Smooth muscle cell (in vitro differentiated cells): ENCODE data around the gene DMXL1. TPM values are rescaled to one million over a fixed set of nuclear protein-coding genes. Genes with fewer than 3 reads are reported as not detected.

Experiments used
- DNase-seq: peaks from one replicate; lab custom pipeline; 2025; ENCODE audit not compliant: unreplicated experiment; lab: John Stamatoyannopoulos, UW
- H2AFZ ChIP-seq: fragments of 200-600 bp; sonication (generic); 2 replicates; pipeline ENCODE4 v1.6.0; 2016; ENCODE audit warnings: antibody characterized with exemption, low read depth, mild to moderate bottlenecking
- H3F3A ChIP-seq: fragments of 200-600 bp; sonication (generic); 2 replicates; pipeline ENCODE4 v1.6.0; 2017; ENCODE audit warnings: antibody characterized with exemption, low read depth
- H3K27ac ChIP-seq: fragments of 200-600 bp; sonication (generic); 2 replicates; pipeline ENCODE4 v1.5.1; 2016; ENCODE audit warnings: low read depth, mild to moderate bottlenecking
- H3K27me3 ChIP-seq: fragments of 200-600 bp; sonication (generic); 2 replicates; pipeline ENCODE4 v1.6.1; 2016; ENCODE audit warnings: low read depth, mild to moderate bottlenecking
- H3K36me3 ChIP-seq: fragments of 200-600 bp; sonication (generic); 2 replicates; pipeline ENCODE4 v1.5.1; 2016; ENCODE audit warnings: low read depth
- H3K4me1 ChIP-seq: fragments of 200-600 bp; sonication (generic); 2 replicates; pipeline ENCODE4 v1.5.1; 2016; ENCODE audit warnings: low read depth
- H3K4me2 ChIP-seq: fragments of 200-600 bp; sonication (generic); 2 replicates; pipeline ENCODE4 v1.6.0; 2016; ENCODE audit warnings: mild to moderate bottlenecking
- H3K4me3 ChIP-seq: fragments of 200-600 bp; sonication (generic); 2 replicates; pipeline ENCODE4 v1.5.1; 2016; ENCODE audit warnings: mild to moderate bottlenecking
- H3K79me2 ChIP-seq: fragments of 200-600 bp; sonication (generic); 2 replicates; pipeline ENCODE4 v1.6.0; 2016; ENCODE audit warnings: low read depth, mild to moderate bottlenecking
- H3K9ac ChIP-seq: fragments of 200-600 bp; sonication (generic); 2 replicates; pipeline ENCODE4 v1.6.0; 2016; ENCODE audit warnings: low read depth
- H3K9me3 ChIP-seq: fragments of 200-600 bp; sonication (generic); replicated peaks from 2 replicates; pipeline ENCODE4 v1.5.1; 2016; ENCODE audit warnings: low read depth
- H4K20me1 ChIP-seq: fragments of 200-600 bp; sonication (generic); 2 replicates; pipeline ENCODE4 v1.6.0; 2016; ENCODE audit warnings: low read depth
- CTCF ChIP-seq: fragments of 200-600 bp; sonication (generic); IDR thresholded peaks from 2 replicates; pipeline ENCODE4 v1.5.1; 2017; ENCODE audit warnings: borderline replicate concordance, mild to moderate bottlenecking, antibody characterized with exemption; ENCODE audit not compliant: insufficient read depth, poor library complexity, severe bottlenecking
- WGBS: methylation state at CpG from one replicate; pipeline ENCODE4 v1.1.7; 2016; ENCODE audit warnings: low lambda C conversion rate; 5-methylcytosine and 5-hydroxymethylcytosine counted together
- polyA plus RNA-seq: library from polyadenylated mRNA; unstranded; fragments of >200 nt; fragmentation: Nextera tagmentation; extraction: Ambion mirVana; gene quantifications from 2 replicates; pipeline ENCODE4 v1.2.1, GENCODE V29; 2016
- total RNA-seq: library from RNA; depleted of rRNA; stranded (reverse); fragments of >200 nt; gene quantifications from 2 replicates; pipeline ENCODE4 v1.2.3, GENCODE V29; 2014

The DMXL1 gene
- total and polyA plus RNA-seq, 2 experiments from 2014 or later, result 9.6 to 76.0 TPM

DNA sequence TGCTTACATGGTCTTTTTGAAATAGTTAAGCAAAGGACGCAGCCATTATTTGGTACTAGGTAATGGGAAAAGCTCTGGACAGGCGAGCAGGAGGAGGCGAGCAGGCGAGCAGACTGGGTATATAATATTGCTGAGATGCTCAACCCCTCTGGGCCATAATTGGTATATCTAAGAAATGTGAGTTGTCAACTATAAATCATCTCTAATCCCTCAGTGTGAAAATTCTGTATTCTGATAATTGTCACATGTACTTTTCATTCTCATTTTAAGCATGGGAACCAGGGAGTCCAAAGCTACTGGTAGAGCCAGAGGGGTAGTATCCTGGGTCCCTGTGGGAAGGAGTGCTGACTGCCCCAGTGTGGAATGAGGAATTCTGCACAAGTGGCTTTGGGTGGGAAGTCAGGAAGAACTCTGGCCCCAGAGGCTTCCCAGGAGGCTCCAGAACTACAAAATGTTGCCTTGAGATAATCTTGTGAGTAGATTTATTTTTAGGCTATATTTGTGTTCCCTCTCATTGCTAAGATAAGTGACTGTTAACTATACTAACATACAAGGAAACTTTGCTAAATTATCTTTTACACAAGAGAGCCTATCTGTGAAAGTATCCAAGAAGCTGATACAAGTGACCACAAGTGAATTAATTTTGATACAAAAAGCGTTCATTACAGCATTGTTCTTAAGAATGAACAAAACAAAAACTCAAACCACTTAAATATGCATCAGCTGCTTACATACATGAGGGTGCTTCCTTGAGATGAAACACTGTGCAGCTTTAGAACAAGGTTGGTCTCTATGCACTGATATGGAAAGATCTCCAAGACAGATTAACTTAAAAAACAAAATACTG lies 214.4 kb downstream of the DMXL1 start:
- Histone ChIP-seq H3K9ac (no peak overlapping the region), H2AFZ (no peak overlapping the region), H3K9me3 (no peaks in the 10 kb centered on the region), H3K27ac (peak overlapping the region; percentile 57), H3F3A (peaks cover 21% of the 10 kb centered on the region), H3K4me3 (no peak overlapping the region), H3K79me2 (peaks cover 57% of the 10 kb centered on the region), H3K4me1 (peaks cover 34% of the 10 kb centered on the region), H3K27me3 (no peaks in the 10 kb centered on the region), H4K20me1 (no peaks in the 10 kb centered on the region), H3K36me3 (no peaks in the 10 kb centered on the region), H3K4me2 (peak overlapping the region; percentile 68)
- WGBS, result 70% methylated on average over 5 of the region's 5 CpGs
- DNase-seq, result no peak
- TF ChIP-seq CTCF, result no peak

- DNase-seq, result no peak
- no peak for TF ChIP-seq CTCF
- 90% methylated on average over 8 of the region's 8 CpGs for WGBS
- Histone ChIP-seq H3K27me3 (no peaks in the 10 kb centered on the region), H3K4me1 (peaks cover 43% of the 10 kb centered on the region), H3K9ac (peak overlapping the region; percentile 62), H4K20me1 (no peaks in the 10 kb centered on the region), H3K79me2 (peaks cover 57% of the 10 kb centered on the region), H3K4me3 (no peak overlapping the region), H3K4me2 (peak overlapping the region; percentile 77), H3K27ac (peak overlapping the region; percentile 95), H3F3A (peaks cover 19% of the 10 kb centered on the region), H3K36me3 (no peaks in the 10 kb centered on the region), H2AFZ (no peak overlapping the region), H3K9me3 (no peaks in the 10 kb centered on the region)
These were observed 215.9 kb downstream of the DMXL1 start for GRCh38 chr5:119286511-119287488.

DNA sequence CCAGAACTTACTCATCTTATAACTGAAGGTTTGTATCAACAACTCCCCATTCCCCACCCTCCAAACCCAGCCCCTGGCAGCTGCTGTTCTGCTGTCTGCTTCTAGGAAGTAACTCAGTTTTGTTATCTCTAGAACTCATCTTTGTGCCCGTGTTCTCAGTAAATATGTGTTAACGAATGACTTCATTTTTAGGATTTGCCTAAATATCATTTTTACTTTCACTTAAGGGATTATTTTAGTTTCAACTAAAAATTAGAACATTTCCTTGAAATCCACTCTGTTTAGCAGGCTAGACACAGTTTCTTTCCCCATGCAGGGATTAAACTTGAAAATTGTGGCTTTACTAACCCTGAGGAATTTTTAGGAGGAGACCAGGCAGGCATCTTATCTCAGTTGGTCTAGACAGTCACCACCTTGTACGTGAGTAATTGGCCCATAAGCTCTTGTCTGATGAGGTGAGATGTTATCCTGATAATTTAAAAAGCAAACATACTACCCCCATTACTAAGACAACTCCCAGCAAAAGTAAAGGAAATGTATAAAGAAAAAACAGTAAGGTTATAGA lies 216.7 kb downstream of the DMXL1 start:
- H3K4me1 ChIP-seq, result peaks cover 46% of the 10 kb centered on the region
- H3K36me3 ChIP-seq, result no peaks in the 10 kb centered on the region
- peak overlapping the region; percentile 77 for H3K4me2 ChIP-seq
- TF ChIP-seq CTCF, result no peak
- peak overlapping the region; percentile 95 for H3K27ac ChIP-seq
- H3K27me3 ChIP-seq, result no peaks in the 10 kb centered on the region
- DNase-seq, result no peak
- H3K4me3 ChIP-seq, result peak overlapping the region; percentile 25
- WGBS, result 4% methylated on average over 3 of the region's 3 CpGs
- no peaks in the 10 kb centered on the region for H3K9me3 ChIP-seq
- H4K20me1 ChIP-seq, result no peaks in the 10 kb centered on the region
- H3K79me2 ChIP-seq, result peaks cover 56% of the 10 kb centered on the region
- no peak overlapping the region for H2AFZ ChIP-seq
- H3K9ac ChIP-seq, result peak overlapping the region; percentile 76
- peaks cover 19% of the 10 kb centered on the region for H3F3A ChIP-seq
